K562 (cell line): ENCODE measurements around the gene MAST1. TPM values are rescaled to one million over a fixed set of nuclear protein-coding genes. Genes with fewer than 3 reads are reported as not detected.
A peak's percentile ranks its signal among the peaks of the same experiment; 100 is the strongest.

Experiments
- ARNT ChIP-seq, 2 experiments: fragments of 450-650 bp; IDR thresholded peaks; 2 replicates each; pipeline ENCODE4 v1.6.1; 2016; ENCODE audit warnings: mild to moderate bottlenecking in 1 of 2
- CCAR2 ChIP-seq: fragments of 200-400 bp; formaldehyde crosslinking; IDR thresholded peaks from 2 replicates; pipeline ENCODE4 v1.6.1; 2017; ENCODE audit warnings: mild to moderate bottlenecking, low read depth, low read length
- ESRRB ChIP-seq: fragments of 250-450 bp; sonication (Bioruptor Pico); IDR thresholded peaks from 2 replicates; pipeline ENCODE4 v1.5.0; 2020; ENCODE audit warnings: mild to moderate bottlenecking, moderate library complexity, borderline replicate concordance
- HSF4 ChIP-seq: fragments of 250-450 bp; sonication (Bioruptor Pico); IDR thresholded peaks from 2 replicates; pipeline ENCODE4 v2.1.2; 2022; ENCODE audit warnings: mild to moderate bottlenecking, moderate library complexity, borderline replicate concordance
- IFI16 ChIP-seq: fragments of 250-450 bp; sonication (Bioruptor Pico); IDR thresholded peaks from 2 replicates; pipeline ENCODE4 v2.1.2; 2022; ENCODE audit warnings: mild to moderate bottlenecking, inconsistent platforms
- LEF1 ChIP-seq: fragments of 450-650 bp; IDR thresholded peaks from 2 replicates; pipeline ENCODE4 v1.6.1; 2016; ENCODE audit warnings: mild to moderate bottlenecking
- NCOA4 ChIP-seq: fragments of 450-650 bp; IDR thresholded peaks from 2 replicates; pipeline ENCODE4 v1.6.1; 2018; ENCODE audit warnings: mild to moderate bottlenecking; ENCODE audit not compliant: partially characterized antibody
- PML ChIP-seq: IDR thresholded peaks from 2 replicates; pipeline ENCODE4 v1.6.1; 2012; ENCODE audit warnings: low read length, inconsistent platforms
- ZNF780A ChIP-seq: fragments of 250-450 bp; sonication (Bioruptor Pico); IDR thresholded peaks from 2 replicates; pipeline ENCODE4 v1.5.0; 2021; ENCODE audit warnings: mild to moderate bottlenecking
- polyA plus RNA-seq, 8 experiments: library from polyadenylated mRNA; depleted of rRNA in 4 of 8; stranded (reverse) in 5 of 8; unstranded in 3 of 8; fragments of >200 nt; fragmentation: Nextera tagmentation in 2 of 8; fragmentation: Illumina TruSeq in 1 of 8; extraction: Ambion mirVana in 2 of 8; extraction: Trizol in 1 of 8; gene quantifications; 2 replicates each; pipeline versions ENCODE4 v1.2.1 to v1.2.3, GENCODE V29; 2011 to 2014; ENCODE audit warnings: inconsistent platforms in 1 of 8, missing spikeins in 1 of 8
- total RNA-seq, 7 experiments: library from RNA; depleted of rRNA in 6 of 7; stranded (reverse); fragments of >200 nt in 6 of 7; fragmentation: Illumina TruSeq in 2 of 7; extraction: Trizol in 2 of 7; gene quantifications; 2 replicates each; pipeline versions ENCODE4 v1.2.1 to v1.2.3, GENCODE V29; 2011 to 2021; ENCODE audit warnings: low replicate concordance in 1 of 7
- TF ChIP-seq, protein P1 (sequence below): IDR thresholded peaks from 3 replicates; pipeline ENCODE4 v1.6.1; 2011; ENCODE audit warnings: borderline replicate concordance, mild to moderate bottlenecking, moderate library complexity; ENCODE audit not compliant: insufficient read length; ENCODE audit errors: extremely low read depth
- TF ChIP-seq, protein P2 (sequence below), 2 experiments: fragments of 450-650 bp; IDR thresholded peaks; 2 replicates each; pipeline ENCODE4 v1.6.1; 2016; ENCODE audit warnings: mild to moderate bottlenecking in 2 of 2, borderline replicate concordance in 1 of 2, low read depth in 1 of 2, moderate library complexity in 1 of 2
- TF ChIP-seq, protein P3 (sequence below): fragments of 450-650 bp; IDR thresholded peaks from 2 replicates; pipeline ENCODE4 v1.6.1; 2016; ENCODE audit warnings: antibody characterized with exemption
- TF ChIP-seq, protein P4 (sequence below): sonication (generic); formaldehyde crosslinking; IDR thresholded peaks from 2 replicates; pipeline ENCODE4 v1.8.1; 2023; ENCODE audit warnings: mild to moderate bottlenecking, missing genetic modification reagents, moderate library complexity

Gene MAST1
- total and polyA plus RNA-seq, 9 of the 15 experiments (the other 6 are each of a cell fraction or from before 2014, with no cell fraction given) = 0.48 to 10.3 (median 3.9) TPM

DNA sequence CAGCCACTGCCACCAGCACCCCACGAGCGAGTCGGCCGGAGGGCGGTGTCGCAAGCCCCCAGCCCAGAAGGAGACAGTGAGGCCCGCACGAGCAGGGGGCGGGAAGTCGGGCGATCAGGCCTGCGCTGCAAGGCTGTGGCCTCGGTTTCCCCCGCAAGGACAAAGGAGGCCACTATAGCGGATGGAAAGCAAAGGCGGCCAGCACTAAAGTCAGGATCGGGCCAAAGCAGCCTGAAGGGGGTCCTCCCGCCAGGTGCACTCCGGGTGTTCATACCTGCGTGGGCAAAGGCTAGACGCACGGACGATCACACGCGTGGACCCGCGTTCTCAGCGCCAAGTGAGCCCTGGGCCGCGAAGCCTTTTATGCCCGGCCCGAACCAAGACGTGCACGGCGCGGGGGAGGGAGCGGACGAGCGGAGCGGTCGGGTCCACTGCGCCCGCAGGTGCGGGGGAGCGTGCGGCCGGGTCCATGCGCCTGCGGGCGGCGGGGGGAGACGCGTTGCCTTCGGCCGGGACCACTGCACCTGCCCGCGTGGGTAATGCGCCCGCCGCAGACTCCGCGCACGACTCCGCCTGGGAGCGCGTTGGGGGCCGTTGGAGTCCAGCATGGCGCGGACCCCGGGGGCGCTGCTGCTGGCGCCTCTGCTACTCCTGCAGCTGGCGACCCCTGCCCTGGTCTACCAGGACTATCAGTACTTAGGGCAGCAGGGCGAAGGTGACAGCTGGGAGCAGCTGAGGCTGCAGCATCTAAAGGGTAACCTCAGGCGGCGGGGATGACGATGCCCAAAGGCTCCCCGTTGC is 36.6 kb upstream of the MAST1 start, which contains the start of the genes PRDX2 and THSD8 (continued):
- TF ChIP-seq ZNF780A (no peak), ARNT (IDR thresholded peaks at IDR 0.05) (no peak), ESRRB (CRISPR knock-in tag) (no peak), IFI16 (CRISPR knock-in tag) (no peak), PML (peak; percentile 67), HSF4 (CRISPR knock-in tag) (no peak), NCOA4 (no peak), LEF1 (no peak), CCAR2 (no peak)
- TF ChIP-seq, protein P1, sequence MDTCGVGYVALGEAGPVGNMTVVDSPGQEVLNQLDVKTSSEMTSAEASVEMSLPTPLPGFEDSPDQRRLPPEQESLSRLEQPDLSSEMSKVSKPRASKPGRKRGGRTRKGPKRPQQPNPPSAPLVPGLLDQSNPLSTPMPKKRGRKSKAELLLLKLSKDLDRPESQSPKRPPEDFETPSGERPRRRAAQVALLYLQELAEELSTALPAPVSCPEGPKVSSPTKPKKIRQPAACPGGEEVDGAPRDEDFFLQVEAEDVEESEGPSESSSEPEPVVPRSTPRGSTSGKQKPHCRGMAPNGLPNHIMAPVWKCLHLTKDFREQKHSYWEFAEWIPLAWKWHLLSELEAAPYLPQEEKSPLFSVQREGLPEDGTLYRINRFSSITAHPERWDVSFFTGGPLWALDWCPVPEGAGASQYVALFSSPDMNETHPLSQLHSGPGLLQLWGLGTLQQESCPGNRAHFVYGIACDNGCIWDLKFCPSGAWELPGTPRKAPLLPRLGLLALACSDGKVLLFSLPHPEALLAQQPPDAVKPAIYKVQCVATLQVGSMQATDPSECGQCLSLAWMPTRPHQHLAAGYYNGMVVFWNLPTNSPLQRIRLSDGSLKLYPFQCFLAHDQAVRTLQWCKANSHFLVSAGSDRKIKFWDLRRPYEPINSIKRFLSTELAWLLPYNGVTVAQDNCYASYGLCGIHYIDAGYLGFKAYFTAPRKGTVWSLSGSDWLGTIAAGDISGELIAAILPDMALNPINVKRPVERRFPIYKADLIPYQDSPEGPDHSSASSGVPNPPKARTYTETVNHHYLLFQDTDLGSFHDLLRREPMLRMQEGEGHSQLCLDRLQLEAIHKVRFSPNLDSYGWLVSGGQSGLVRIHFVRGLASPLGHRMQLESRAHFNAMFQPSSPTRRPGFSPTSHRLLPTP = no peak
- TF ChIP-seq, protein P2, sequence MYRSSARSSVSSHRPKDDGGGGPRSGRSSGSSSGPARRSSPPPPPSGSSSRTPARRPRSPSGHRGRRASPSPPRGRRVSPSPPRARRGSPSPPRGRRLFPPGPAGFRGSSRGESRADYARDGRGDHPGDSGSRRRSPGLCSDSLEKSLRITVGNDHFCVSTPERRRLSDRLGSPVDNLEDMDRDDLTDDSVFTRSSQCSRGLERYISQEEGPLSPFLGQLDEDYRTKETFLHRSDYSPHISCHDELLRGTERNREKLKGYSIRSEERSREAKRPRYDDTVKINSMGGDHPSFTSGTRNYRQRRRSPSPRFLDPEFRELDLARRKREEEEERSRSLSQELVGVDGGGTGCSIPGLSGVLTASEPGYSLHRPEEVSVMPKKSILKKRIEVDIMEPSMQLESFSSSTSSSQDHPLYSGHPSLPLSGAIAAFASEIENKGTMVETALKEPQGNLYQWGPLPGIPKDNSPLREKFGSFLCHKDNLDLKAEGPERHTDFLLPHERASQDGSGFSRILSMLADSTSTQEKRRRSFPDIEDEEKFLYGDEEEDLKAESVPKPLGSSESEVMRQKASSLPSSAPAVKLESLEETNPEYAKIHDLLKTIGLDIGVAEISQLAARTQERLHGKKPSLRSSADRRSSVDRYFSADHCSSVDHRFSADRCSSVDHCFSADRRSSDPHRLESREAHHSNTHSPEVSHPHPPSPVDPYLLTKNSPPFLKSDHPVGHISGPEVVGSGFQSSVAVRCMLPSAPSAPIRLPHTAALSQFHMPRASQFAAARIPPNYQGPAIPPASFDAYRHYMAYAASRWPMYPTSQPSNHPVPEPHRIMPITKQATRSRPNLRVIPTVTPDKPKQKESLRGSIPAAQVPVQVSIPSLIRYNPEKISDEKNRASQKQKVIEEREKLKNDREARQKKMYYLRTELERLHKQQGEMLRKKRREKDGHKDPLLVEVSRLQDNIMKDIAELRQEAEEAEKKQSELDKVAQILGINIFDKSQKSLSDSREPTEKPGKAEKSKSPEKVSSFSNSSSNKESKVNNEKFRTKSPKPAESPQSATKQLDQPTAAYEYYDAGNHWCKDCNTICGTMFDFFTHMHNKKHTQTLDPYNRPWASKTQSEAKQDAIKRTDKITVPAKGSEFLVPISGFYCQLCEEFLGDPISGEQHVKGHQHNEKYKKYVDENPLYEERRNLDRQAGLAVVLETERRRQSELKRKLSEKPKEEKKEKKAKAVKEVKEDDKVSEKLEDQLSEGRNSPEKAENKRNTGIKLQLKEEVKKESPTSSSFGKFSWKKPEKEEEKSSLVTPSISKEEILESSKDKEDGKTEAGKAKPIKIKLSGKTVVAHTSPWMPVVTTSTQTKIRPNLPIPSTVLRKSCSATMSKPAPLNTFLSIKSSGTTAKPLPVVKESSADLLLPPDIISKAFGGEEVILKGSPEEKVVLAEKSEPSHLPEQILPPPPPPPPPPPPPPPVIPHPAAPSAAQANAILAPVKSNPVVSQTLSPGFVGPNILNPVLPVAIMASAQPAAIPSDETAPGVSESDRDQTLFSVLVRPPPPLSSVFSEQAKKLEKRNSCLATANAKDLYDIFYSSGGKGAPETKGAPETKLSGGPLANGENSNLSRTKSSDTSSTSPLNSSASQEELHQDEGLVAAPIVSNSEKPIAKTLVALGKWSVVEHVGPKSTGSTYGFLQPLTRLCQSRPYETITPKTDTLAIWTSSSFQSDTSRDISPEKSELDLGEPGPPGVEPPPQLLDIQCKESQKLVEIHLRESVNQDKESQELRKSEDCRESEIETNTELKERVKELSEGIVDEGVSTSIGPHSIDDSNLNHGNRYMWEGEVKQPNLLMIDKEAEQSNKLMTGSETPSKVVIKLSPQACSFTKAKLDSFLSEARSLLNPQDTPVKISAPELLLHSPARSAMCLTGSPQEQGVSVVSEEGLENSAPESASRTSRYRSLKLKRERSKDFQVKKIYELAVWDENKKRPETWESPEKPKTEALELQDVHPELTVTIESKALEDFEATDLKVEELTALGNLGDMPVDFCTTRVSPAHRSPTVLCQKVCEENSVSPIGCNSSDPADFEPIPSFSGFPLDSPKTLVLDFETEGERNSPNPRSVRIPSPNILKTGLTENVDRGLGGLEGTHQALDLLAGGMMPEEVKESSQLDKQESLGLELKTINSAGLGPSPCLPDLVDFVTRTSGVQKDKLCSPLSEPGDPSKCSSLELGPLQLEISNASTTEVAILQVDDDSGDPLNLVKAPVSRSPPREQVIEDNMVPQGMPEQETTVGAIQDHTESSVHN (IDR thresholded peaks at IDR 0.05; ENCODE audit: borderline replicate concordance in 1 of 2, low read depth in 1 of 2) = no peak
- TF ChIP-seq, protein P3, sequence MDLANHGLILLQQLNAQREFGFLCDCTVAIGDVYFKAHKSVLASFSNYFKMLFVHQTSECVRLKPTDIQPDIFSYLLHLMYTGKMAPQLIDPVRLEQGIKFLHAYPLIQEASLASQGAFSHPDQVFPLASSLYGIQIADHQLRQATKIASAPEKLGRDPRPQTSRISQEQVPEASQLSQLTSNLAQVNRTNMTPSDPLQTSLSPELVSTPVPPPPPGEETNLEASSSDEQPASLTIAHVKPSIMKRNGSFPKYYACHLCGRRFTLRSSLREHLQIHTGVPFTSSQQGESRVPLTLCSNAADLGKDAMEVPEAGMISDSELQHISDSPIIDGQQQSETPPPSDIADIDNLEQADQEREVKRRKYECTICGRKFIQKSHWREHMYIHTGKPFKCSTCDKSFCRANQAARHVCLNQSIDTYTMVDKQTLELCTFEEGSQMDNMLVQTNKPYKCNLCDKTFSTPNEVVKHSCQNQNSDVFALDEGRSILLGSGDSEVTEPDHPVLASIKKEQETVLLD = 0 out of 2 replicates have a peak, but pooled peaks have one; percentile 30
- TF ChIP-seq, protein P4, sequence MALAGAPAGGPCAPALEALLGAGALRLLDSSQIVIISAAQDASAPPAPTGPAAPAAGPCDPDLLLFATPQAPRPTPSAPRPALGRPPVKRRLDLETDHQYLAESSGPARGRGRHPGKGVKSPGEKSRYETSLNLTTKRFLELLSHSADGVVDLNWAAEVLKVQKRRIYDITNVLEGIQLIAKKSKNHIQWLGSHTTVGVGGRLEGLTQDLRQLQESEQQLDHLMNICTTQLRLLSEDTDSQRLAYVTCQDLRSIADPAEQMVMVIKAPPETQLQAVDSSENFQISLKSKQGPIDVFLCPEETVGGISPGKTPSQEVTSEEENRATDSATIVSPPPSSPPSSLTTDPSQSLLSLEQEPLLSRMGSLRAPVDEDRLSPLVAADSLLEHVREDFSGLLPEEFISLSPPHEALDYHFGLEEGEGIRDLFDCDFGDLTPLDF (CRISPR knock-in tag) = no peak
